ENCODE data around the gene FLT4. TPM values are rescaled to one million over a fixed set of nuclear protein-coding genes. Genes with fewer than 3 reads are reported as not detected.

Gene FLT4
- total RNA-seq, 1 experiment from 2014 or later = 6.3 TPM

DNA sequence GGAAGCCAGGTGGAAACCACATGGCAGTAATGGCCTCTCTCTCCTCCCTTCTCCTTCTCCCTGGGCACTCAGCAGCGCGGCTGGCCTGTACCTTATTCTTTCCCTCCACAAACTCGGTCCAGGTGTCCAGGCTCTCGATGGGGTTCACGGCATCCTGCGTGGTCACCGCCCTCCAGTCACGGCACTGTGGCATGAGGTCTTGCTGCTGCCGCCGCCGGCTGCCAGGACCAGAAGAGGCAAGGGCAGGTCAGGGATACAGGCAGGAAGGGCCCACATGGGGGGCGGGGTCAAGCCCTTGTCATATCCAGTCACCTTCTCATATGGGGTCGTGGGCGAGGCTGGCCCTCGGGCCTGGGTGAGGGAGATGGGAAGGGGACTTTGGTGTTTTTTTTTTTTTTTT is 25.6 kb downstream of the FLT4 start:
- H3K18ac ChIP-seq (ENCODE audit: insufficient read length, low read depth, low read length) = no peak overlapping the region
- Mint-ChIP-seq H3K27ac (no peak overlapping the region), H3K4me1 (peaks cover 2 to 5% of the 10 kb centered on the region in 2 experiments; a peak in 1 of 4 replicates), H3K9me3 (no peaks in the 10 kb centered on the region), H3K27me3 (ENCODE audit: low read depth) (peaks cover 9% of the 10 kb centered on the region), H3K4me3 (no peak overlapping the region), H3K36me3 (ENCODE audit: insufficient read depth in 1 of 3, low read depth in 3 of 3) (no peaks in the 10 kb centered on the region; a peak in 1 of 7 replicates)
- no peak overlapping the region for H2BK20ac ChIP-seq (ENCODE audit: low read depth, low read length, poor library complexity, severe bottlenecking)
- no peaks in the 10 kb centered on the region for H3K23me2 ChIP-seq (ENCODE audit: insufficient read length, low read depth, low read length, poor library complexity, severe bottlenecking)
- no peak overlapping the region for H2BK120ac ChIP-seq (ENCODE audit: low read depth, low read length, poor library complexity, severe bottlenecking)
- H3K79me1 ChIP-seq (ENCODE audit: insufficient read depth, low read depth, low read length, poor library complexity, severe bottlenecking) = no peaks in the 10 kb centered on the region
- no peak overlapping the region for H4K8ac ChIP-seq (replicated peaks; ENCODE audit: insufficient read length, low read depth, low read length)
- H4K5ac ChIP-seq (ENCODE audit: insufficient read length, low read depth, low read length) = no peak overlapping the region
- no peaks in the 10 kb centered on the region for H3K9me3 ChIP-seq (ENCODE audit: control insufficient read depth, low read depth, low read length)
- no peaks in the 10 kb centered on the region for H3K27me3 ChIP-seq (ENCODE audit: insufficient read depth, low read length)
- H2BK5ac ChIP-seq (ENCODE audit: insufficient read length, low read length) = no peak overlapping the region
- H3K9ac ChIP-seq (ENCODE audit: extremely low read depth, insufficient read length, low read length) = no peak overlapping the region
- DNase-seq = no peak
- H3K4me2 ChIP-seq (ENCODE audit: insufficient read depth, insufficient read length, low read length) = no peak overlapping the region
- H3K4me1 ChIP-seq (ENCODE audit: insufficient read depth, low read length) = no peaks in the 10 kb centered on the region
- no peak overlapping the region for H2AFZ ChIP-seq (ENCODE audit: low read length)
- no peaks in the 10 kb centered on the region for H4K20me1 ChIP-seq (ENCODE audit: control insufficient read depth, insufficient read depth, insufficient read length)
- no peak overlapping the region for H3K4ac ChIP-seq (ENCODE audit: low read depth, low read length)
- no peak overlapping the region; the same call in 1 of the 2 replicates for H3K14ac ChIP-seq (ENCODE audit: insufficient read depth, low read length)
- H4K91ac ChIP-seq (ENCODE audit: insufficient read length, low read depth, low read length) = no peak overlapping the region
- H2BK15ac ChIP-seq (ENCODE audit: low read depth, low read length) = no peak overlapping the region
- H2AK5ac ChIP-seq (ENCODE audit: insufficient read length, low read length) = no peak overlapping the region
- H3K23ac ChIP-seq (ENCODE audit: insufficient read length, low read depth, low read length) = no peak overlapping the region
- no peak overlapping the region for H2BK12ac ChIP-seq (ENCODE audit: insufficient read length, low read depth, low read length)
- no peaks in the 10 kb centered on the region for H3K79me2 ChIP-seq (ENCODE audit: insufficient read depth, low read length)
- no peak overlapping the region for H3K56ac ChIP-seq (ENCODE audit: insufficient read length, low read depth, low read length)
- TF ChIP-seq, protein P1, sequence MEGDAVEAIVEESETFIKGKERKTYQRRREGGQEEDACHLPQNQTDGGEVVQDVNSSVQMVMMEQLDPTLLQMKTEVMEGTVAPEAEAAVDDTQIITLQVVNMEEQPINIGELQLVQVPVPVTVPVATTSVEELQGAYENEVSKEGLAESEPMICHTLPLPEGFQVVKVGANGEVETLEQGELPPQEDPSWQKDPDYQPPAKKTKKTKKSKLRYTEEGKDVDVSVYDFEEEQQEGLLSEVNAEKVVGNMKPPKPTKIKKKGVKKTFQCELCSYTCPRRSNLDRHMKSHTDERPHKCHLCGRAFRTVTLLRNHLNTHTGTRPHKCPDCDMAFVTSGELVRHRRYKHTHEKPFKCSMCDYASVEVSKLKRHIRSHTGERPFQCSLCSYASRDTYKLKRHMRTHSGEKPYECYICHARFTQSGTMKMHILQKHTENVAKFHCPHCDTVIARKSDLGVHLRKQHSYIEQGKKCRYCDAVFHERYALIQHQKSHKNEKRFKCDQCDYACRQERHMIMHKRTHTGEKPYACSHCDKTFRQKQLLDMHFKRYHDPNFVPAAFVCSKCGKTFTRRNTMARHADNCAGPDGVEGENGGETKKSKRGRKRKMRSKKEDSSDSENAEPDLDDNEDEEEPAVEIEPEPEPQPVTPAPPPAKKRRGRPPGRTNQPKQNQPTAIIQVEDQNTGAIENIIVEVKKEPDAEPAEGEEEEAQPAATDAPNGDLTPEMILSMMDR (conservative IDR thresholded peaks at IDR 0.05) = no peak
- H3T11ph ChIP-seq (ENCODE audit: low read length) = no peak overlapping the region
- WGBS (ENCODE audit: extremely low coverage, insufficient read length, low lambda C conversion rate) = no CpG with 5 or more reads among the region's 15 CpGs
- H3K27ac ChIP-seq (ENCODE audit: insufficient read length, low read depth, low read length) = no peak overlapping the region

All from H9 (cell line).